Neural progenitor cell (in vitro differentiated cells): ENCODE measurements around the gene MTG2.

Experiments
- CTCF ChIP-seq: fragments of 200-600 bp; sonication (generic); IDR thresholded peaks from 2 replicates; pipeline ENCODE4 v1.5.1; 2017; ENCODE audit warnings: antibody characterized with exemption, mild to moderate bottlenecking
- EZH2phosphoT487 ChIP-seq: fragments of 200-600 bp; sonication (generic); IDR thresholded peaks from 2 replicates; pipeline ENCODE4 v1.6.1; 2017; ENCODE audit warnings: antibody characterized with exemption

GRCh38 chr20:62190639-62191411 is 8.0 kb downstream of the MTG2 start:
- no peak for TF ChIP-seq CTCF
- TF ChIP-seq EZH2phosphoT487 = no peak
